GM18951 (cell line): ENCODE results near the gene EDN1.

Experiments used
- POLR2A ChIP-seq: IDR thresholded peaks from 4 replicates; pipeline ENCODE4 v1.6.1; 2011; ENCODE audit warnings: mild to moderate bottlenecking; ENCODE audit not compliant: insufficient read length, insufficient read depth; ENCODE audit errors: extremely low read depth
- in situ Hi-C: fragments of 300-500 bp; cut with MboI; formaldehyde crosslinking; loops from one replicate; pipeline ENCODE4 v1.12.0; 2022; ENCODE audit warnings: low sequenced_read_pairs, mixed read lengths, inconsistent platforms; ENCODE audit not compliant: unreplicated experiment

Gene EDN1

DNA sequence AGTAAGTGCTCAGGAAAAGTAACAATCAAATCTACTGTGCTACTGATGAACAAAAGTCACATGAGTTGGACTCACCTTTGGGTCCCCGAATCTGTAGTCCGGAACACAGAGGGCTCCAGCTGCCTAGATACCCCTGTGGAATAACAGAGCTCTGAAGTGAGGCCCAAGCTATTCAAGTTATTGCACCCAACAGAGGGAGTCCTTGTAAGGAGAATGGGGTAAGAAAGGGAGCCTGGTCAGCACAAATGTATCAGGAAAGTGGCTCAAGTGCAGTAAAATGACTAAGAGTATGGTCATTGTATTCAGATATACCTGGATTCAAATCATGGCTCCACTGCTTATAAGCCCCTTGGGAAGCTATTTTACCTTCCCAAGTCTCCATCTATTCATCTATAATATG, 20.9 kb downstream of the EDN1 start:
- in situ Hi-C loops: loop anchor here (25.0 kb wide), 1 partner anchor 576 kb away; no protein-coding TSS in a partner anchor

GRCh38 chr6:12312736-12313135, 22.6 kb downstream of the EDN1 start:
- no peak for TF ChIP-seq POLR2A
- in situ Hi-C loops: loop anchor here (25.0 kb wide), 1 partner anchor 575 kb away; no protein-coding TSS in a partner anchor

More for the DNA sequence above, 20.9 kb downstream of the EDN1 start:
- no peak for TF ChIP-seq POLR2A

- TF ChIP-seq POLR2A: no peak
- in situ Hi-C loops: loop anchor here (25.0 kb wide), 1 partner anchor 574 kb away; no protein-coding TSS in a partner anchor
These were observed 23.3 kb downstream of the EDN1 start for GRCh38 chr6:12313306-12313991.

DNA sequence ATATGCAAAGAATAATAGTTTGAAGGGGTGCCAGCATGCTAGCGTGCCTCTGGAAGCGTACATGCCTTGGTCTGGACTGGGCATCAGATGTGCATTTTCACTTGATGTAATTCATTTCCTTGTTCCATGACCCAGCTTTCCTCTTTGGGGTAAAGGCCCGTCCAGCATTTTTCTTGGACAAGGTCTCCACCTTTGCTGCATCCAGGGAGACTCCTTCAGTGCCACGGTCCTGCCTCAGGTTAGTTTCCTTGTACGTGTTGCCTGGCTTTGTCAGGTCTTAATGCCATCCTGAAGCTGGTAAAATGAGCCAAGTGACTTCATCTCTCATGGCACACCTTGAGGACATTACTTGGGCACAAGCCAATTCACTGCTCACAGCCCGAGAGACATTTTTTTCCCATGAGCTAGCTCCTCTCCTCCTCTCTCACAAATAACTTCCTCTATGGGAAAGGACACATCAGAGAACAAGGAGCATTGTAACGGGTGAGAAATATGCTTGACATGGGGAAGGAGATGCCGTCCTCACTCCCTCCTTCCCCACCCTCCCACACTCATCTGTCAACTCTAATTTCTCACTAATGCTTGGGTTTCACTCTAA, 23.9 kb downstream of the EDN1 start:
- TF ChIP-seq POLR2A: no peak
- in situ Hi-C loops: loop anchor here (25.0 kb wide), 1 partner anchor 573 kb away; no protein-coding TSS in a partner anchor

DNA sequence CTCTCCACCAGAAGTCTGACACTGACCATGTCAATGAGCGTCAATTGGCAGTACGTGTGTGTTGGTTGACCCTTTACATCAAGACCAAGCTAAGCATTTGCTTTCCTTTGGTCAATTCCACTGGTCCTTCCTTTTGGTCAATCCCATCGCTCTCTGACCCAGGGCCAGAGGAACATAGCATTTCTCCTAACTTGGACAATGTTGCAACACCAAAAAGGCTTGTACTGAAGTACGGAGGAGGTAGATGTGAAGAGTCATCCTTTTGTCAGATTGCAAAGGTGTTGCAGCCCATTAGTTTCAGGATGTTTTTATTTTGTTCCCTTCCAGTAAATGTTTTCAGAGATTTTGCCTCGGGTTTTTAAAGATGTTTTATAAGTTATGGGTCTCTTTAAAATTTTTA, 24.6 kb downstream of the EDN1 start:
- no peak for TF ChIP-seq POLR2A
- in situ Hi-C loops: loop anchor here (25.0 kb wide), 1 partner anchor 573 kb away; no protein-coding TSS in a partner anchor

DNA sequence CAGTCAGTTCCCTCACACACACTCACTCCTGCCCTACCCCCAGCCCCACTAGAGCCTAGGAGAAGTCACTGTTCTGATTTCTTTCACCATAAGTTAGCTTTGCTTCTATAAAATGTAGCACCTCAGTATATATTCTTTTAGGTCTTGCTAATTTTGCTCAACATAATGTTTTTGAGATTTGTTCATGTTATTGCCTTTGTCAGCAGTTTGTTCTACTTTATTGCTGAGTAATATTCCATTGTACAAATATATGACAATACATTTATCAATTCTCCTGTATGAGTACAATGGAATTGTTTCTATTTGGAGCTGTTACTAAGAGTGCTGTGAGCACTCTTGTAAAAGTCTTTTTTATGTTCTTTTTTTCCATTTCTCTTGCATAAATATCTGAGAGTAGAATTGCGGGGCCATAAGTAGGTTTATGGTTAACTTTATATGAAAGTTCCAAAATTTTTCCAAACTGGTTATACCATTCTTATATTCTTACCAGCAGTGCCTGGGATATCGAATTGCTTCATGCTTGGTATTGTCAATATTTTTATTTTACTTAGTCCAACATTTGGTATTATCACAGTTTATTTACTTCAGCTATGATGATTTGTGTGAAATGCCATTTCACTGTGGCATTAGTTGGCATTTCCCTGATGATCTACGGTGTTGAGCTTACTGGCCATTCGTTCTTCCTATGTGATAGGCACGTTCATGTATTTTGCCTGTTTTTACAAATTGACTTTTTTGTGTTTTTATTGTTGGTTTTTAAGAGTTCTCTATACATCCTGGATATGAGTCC, 25.3 kb downstream of the EDN1 start:
- in situ Hi-C loops: loop anchor here (25.0 kb wide), 1 partner anchor 572 kb away; no protein-coding TSS in a partner anchor
- no peak for TF ChIP-seq POLR2A

GRCh38 chr6:12318749-12319148, 28.6 kb downstream of the EDN1 start:
- in situ Hi-C loops: loop anchor here (25.0 kb wide), 1 partner anchor 569 kb away; no protein-coding TSS in a partner anchor
- no peak for TF ChIP-seq POLR2A

- in situ Hi-C loops: loop anchor here (25.0 kb wide), 1 partner anchor 567 kb away; no protein-coding TSS in a partner anchor
These were observed 29.9 kb downstream of the EDN1 start for GRCh38 chr6:12320074-12320473.

GRCh38 chr6:12324099-12324498, 33.9 kb downstream of the EDN1 start:
- no peak for TF ChIP-seq POLR2A
- in situ Hi-C loops: loop anchor here (25.0 kb wide), 1 partner anchor 563 kb away; no protein-coding TSS in a partner anchor

GRCh38 chr6:12324748-12325147, 34.6 kb downstream of the EDN1 start:
- in situ Hi-C loops: loop anchor here (25.0 kb wide), 1 partner anchor 563 kb away; no protein-coding TSS in a partner anchor
- no peak for TF ChIP-seq POLR2A

DNA sequence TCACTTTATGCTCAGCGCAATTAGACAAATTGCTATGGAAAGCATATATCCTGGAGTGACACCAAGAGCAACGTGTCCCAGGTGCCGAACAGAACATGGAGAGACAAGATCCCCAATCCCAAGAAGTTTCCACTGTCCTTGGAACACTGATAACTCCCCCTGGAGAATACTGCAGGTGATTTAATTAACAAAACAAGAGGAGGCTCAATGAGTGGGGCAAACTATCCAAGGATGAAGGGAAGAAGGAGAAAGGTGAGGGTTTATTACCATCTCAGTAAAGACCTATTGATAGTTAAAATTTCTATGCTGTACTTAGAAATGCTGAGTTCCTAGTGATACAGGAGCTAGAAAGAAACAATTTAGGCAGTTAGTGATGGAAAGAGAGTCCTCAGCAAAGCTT, 35.7 kb downstream of the EDN1 start:
- in situ Hi-C loops: no loop called here
- no peak for TF ChIP-seq POLR2A

- TF ChIP-seq POLR2A: no peak
- in situ Hi-C loops: no loop called here
These were observed 37.2 kb downstream of the EDN1 start for GRCh38 chr6:12327391-12327790.

DNA sequence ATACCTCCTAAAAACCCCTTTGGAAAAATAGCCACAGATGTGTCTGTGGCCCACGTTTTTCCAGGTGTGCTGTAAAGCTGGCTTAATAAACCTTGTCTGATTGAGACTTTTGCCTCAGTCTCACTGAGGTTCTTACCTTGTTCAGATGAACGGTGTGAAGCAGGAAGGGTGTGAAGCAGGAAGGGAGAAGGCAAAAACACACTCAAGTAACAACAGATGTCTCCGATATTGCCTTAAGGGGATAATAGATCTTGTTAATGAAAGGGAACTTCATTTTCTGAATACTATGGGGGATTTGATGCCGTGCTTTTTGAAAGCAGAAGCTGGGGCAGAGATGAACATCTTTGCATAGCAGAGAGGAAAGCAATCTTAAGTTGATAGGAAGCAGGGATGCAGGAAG, 37.8 kb downstream of the EDN1 start:
- no peak for TF ChIP-seq POLR2A
- in situ Hi-C loops: no loop called here
